ENCODE measurements around the gene CD200R1L.

GRCh38 chr3:112874725-112875124 lies 28.1 kb upstream of the CD200R1L start:
- no peak for TF ChIP-seq CTCF (conservative IDR thresholded peaks at IDR 0.05; ENCODE audit: low read depth, low read length)
- no peak for TF ChIP-seq ELK1 (IDR thresholded peaks at IDR 0.05; ENCODE audit: borderline replicate concordance, low read depth, low read length)
- no peak for TF ChIP-seq POLR2A (IDR thresholded peaks at IDR 0.05; ENCODE audit: low read depth, low read length)
